RWPE1 (cell line): ENCODE data around the gene CDK3.
"Not testable (repeated sequence)": the region's sequence is repeated elsewhere in the genome, so short reads cannot be mapped to it uniquely, and the experiment has no call there.

Source experiments
- CTCF ChIA-PET: fragments of 350-600 bp; sonication (Branson Sonifier 250); formaldehyde crosslinking; extraction: SDS; loops from one replicate; lab custom pipeline; 2021; lab: Yijun Ruan, JAX
- POLR2A ChIA-PET: fragments of 400-600 bp; formaldehyde crosslinking; extraction: SDS; loops from one replicate; lab custom pipeline; 2020; ENCODE audit warnings: antibody characterized with exemption; ENCODE audit not compliant: low non-redundant PET; lab: Yijun Ruan, JAX
- DNase-seq: peaks from one replicate; pipeline ENCODE4 v3.0.0; 2012; ENCODE audit warnings: low spot score
- H3K27ac ChIP-seq: fragments of 450-650 bp; 2 replicates; pipeline ENCODE4 v1.5.1; 2017
- CTCF ChIP-seq: fragments of 450-650 bp; conservative IDR thresholded peaks from 2 replicates; pipeline ENCODE4 v1.5.1; 2017; ENCODE audit warnings: low read depth, mild to moderate bottlenecking

Gene CDK3

GRCh38 chr17:75970011-75970523, 30.6 kb upstream of the CDK3 start:
- CTCF ChIA-PET = no interaction called here
- TF ChIP-seq CTCF = no peak
- POLR2A ChIA-PET = no interaction called here
- H3K27ac ChIP-seq = no peak overlapping the region
- no peak for DNase-seq

GRCh38 chr17:75970626-75971025, 30.0 kb upstream of the CDK3 start:
- no peak overlapping the region for H3K27ac ChIP-seq

GRCh38 chr17:75975187-75975586, 25.5 kb upstream of the CDK3 start:
- H3K27ac ChIP-seq, DNase-seq, POLR2A ChIA-PET, CTCF ChIA-PET: not testable (repeated sequence)

More at GRCh38 chr17:75970626-75971025, 30.0 kb upstream of the CDK3 start:
- CTCF ChIA-PET = no interaction called here
- TF ChIP-seq CTCF = no peak
- no peak for DNase-seq
- POLR2A ChIA-PET = no interaction called here

DNA sequence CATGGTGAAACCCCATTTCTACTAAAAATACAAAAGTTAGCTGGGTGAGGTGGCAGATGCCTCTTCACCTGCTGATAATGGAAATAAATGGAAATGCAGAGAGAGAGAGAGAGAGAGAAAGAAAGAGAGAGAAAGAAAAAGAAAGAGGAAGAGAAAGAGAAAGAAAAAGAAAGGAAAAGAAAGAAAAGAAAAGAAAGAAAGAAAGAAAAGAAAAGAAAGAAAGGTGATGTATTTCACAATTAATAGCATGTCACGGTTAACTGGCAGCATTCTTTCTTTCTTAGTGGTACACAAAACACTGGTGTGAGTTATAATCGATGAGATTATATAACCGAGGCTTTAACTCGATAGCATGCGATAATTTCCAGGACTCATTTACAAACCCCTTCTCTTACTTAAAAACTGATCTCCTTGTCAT, 24.9 kb upstream of the CDK3 start:
- CTCF ChIA-PET = interaction anchor here (0.6 kb wide), 1 partner anchor 10 kb away, joined by 3 read pairs; no protein-coding TSS in a partner anchor
- no peak overlapping the region for H3K27ac ChIP-seq
- no peak for TF ChIP-seq CTCF
- POLR2A ChIA-PET = no interaction called here
- DNase-seq = no peak

DNA sequence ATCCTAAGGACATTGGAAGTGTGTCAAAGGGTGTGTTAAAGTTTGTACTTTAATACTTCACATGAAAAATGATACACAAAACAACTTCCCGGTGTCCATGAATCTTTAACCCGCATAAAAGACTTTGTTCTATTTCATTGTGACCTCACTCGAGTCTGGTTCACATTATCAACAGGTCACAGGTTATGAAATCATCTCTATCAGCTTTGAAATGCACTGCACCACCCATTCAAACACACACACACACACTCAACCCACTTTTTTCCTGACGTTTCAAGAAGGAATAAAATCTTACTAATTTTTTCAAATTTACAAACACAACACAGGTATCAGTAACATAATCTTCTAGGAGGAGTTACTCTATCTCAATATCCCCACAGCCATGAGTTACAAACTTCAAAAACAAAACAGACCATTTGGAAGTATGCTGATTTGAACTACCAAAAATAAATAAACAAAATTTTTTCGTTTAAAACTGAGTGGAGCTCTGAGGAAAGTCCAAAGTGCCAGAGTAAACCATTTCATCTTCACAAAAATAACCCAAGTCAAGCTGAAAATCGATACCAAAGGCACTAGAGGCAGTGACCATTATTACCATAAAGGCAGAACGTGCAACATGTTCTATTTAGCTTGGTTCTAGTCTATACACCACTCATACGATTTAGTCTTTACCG, 24.3 kb upstream of the CDK3 start:
- CTCF ChIA-PET = interaction anchor here (0.6 kb wide), 2 partner anchors 10 to 71 kb away, joined by 3 to 4 read pairs; no protein-coding TSS in a partner anchor
- POLR2A ChIA-PET = no interaction called here
- no peak overlapping the region for H3K27ac ChIP-seq
- no peak for TF ChIP-seq CTCF
- no peak for DNase-seq

DNA sequence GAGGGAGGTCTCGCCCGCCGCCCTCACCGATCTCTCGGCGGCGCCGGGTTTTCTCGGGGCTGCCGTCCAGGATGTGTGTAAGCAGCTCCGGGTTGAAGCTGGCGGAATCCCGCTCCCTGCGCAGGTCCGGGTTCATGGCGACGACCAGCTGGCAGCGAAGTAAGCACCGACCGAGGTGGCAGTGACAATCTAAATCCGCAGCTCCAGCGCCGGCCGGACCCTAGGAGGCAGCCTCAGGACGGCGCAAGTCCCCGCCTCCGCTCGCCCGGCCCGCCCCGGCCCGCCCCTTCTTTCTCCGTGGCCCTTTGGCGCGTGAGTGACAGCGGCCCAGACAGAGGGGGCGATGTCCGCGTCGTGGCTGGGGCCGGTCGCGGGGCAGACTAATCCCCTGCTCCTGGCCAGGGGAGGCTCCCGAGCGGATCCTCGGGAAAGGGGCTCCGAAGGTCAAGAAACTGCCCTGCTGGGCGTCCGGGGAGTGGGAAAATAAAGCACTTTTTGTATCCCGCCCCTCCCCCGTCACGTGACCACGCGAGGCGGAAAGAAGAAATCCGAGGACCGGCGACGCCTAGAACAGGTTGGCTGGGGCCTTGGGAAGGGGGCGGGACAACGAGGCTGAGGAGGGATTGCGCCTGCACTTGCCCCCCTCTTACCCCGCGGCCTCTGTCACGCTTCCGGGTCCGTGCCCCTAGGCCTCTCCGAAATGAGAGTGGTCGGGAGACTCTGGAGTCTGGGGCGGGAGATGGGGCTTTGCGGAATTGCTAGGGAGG, 21.5 kb upstream of the CDK3 start, which contains the start of the genes ACOX1 and TEN1:
TSS of gene ACOX1 (minus strand) at position 229 of the 767 bp plus-strand sequence. CDS start at position 136, 93 bp downstream.
TSS of gene TEN1 (plus strand) at position 303 of the 767 bp plus-strand sequence. CDS start 6,953 bp downstream, outside the sequence.
- CTCF ChIA-PET = interaction anchor here (0.5 to 0.6 kb wide), 3 partner anchors 19 to 1021 kb away, joined by 3 read pairs; no protein-coding TSS in a partner anchor
- TF ChIP-seq CTCF = peak; percentile 59
- H3K27ac ChIP-seq = peak within 1 kb of the TSS; percentile 98
- peak; percentile 89 for DNase-seq
- POLR2A ChIA-PET = interaction anchor here (0.6 kb wide), 2 partner anchors 10 to 207 kb away, joined by 4 to 7 read pairs; no protein-coding TSS in a partner anchor
